GM18526 (cell line): Measurements from ENCODE around the gene ABCA9.

ENCODE experiments used
- POLR2A ChIP-seq: IDR thresholded peaks from 3 replicates; pipeline ENCODE4 v1.6.1; 2011; ENCODE audit not compliant: insufficient read length; ENCODE audit errors: extremely low read depth

Gene ABCA9

DNA sequence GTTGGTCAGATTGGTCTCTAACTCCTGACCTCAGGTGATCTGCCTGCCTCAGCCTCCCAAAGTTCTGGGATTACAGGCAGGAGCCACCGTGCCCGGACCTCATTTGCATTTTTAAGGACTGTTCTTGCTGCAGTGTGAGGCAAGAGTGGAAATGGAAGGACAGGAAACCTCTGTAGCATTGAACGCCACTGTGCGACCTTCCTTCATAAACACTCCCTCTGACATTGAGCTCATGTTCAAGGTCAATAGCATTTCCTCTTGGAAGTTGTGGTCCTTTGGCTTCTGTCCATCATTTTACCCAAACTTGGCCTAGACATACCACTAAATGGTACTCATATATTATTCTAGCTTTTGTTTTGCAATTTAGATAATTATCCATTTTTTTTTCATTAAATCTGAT is 72.8 kb downstream of the ABCA9 start:
- TF ChIP-seq POLR2A, result no peak

DNA sequence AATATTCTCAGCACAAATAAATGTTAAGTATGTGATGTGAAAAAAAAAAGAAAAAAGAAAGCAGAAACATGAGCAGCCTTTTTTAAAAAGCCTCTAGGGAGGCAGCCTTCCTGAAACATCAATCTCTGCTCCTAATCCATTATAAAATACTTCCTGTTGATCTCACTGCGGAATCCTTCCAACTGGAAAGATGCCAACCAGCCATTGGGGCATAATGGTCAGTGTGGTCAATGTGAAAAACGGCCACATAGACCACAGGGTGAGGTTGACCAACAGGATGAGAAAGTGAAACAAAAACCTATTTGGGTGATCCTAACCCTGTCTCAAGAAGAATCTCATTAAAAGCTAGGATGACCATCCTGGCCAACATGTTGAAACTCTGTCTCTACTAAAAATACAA is 79.4 kb downstream of the ABCA9 start:
- TF ChIP-seq POLR2A, result no peak

DNA sequence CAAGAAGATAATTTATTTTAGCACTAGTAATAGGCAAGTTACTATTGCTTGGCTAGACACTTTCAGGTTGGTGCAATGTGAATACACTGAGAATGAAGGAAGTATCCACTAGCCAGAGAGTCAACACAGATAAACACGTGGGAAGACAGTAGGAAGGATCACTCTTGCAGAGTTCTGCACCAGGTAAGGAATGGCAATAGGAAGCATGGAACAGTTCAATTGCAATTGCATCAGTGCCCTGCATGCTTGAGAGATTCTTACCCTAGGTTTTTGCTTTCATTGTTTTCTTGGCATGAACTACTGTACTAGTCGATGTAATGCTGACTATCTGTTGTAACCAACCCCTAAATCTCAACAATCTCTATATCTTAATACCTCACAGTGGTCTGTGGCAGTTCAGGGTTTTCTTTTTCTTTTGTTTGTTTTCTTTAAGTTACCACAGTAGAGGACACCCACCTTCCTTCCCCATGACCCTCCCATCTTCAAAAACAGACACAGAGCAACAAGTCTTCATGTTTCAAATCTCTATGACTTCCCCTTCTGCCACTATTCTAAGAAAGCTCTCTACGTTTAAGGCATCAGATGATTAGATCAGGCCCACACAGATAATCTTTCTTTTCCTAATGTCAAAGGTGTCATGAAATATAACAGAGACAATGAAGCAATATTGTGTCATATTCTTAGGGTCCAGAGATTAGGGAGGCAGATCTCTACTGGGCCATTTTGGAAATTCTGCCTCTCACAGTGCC is 87.5 kb downstream of the ABCA9 start:
- TF ChIP-seq POLR2A, result no peak

DNA sequence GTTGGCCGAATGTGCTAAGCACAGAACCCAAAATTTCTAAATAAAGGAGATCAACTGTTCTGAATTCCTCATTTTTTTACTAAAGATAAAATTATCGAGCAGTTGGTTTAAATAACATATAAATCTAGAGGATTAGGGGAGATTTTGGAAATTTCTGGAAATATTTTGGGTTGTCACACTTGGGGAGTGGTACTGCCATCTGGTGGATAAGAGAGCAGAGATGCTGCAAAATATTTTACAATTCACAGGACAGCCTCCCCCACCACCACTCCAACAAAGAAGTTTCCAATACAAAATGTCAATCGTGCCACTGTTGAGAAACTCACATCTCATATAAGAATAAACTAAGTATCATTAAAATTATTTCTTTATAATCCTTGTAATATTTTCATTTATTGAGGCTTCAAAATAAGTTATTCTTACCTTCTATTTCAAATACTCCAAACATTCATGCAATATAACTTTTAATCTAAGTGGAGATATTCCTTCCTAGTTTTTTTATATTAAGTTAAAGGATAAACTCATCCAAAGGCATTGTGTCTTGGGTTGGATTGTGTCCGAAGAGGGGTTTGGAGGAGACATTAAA is 88.5 kb downstream of the ABCA9 start:
- TF ChIP-seq POLR2A, result no peak

DNA sequence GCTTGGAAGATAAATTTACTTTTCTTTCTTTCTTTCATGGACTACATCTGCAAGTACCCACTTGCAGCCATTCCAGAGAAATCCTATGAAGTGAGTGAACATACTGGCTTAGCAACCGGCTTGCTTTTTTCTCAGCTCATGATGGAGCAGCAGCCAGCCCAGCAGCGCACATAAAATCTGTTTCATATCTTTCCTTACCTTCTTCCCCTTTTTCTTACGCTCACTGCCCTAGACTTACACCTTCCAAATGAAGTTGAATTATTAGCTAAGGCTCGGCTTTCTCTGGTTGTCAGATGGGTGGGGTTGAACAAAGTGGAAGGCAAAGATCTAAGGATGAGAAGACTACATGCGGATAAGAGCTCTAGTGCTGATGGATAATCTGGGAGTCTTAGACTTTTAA is 91.6 kb downstream of the ABCA9 start:
- TF ChIP-seq POLR2A, result no peak

DNA sequence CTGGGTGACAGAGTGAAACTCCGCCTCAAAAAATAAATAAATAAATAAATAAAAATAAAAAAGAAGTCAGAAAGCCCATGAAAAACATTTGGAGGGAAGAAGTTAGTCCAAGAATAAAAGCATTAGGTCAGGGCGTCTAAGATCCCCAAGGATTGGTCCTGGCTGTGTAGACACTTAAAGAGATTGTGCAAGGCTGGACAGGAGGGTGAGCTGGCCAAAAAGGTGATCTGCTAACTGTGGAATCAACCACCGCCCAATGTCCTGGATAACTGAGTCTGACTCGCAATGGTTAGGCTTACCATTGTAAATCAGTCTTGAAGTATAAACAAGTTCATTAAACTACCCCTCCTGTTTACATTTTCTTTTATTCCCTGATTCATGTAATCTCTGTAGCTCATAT is 96.8 kb downstream of the ABCA9 start:
- TF ChIP-seq POLR2A, result no peak

DNA sequence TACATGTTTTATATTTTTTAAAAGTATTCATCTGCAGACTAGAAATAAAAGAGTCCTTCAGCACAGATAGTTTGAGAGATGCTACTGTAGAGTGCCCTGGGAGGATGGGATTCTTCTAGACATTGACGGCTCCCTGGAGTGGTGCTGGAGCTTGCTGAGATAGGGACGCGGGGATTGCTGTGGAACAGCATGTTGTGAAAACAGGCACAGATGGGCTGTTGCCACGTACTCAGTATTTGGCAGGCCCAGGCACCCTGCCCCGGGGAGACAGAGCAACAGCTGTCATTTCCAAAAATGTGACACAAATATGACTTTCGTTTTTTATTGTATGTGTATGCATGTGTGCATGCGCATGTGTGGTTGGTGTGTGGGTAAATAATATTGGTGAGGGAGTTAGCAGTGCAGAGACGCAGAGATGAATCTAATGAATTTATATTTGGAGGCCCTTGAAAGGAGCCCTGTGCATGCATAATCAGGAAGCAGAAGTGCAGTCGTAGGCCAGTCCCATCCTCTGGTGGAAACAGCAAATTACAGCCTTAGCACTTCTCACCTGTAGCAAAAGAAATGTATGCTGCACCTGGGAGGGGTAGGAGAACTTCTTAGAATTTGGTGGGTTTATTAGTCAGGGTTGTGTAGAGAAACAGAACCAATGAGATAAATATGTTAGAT is 99.4 kb downstream of the ABCA9 start:
- no peak for TF ChIP-seq POLR2A

DNA sequence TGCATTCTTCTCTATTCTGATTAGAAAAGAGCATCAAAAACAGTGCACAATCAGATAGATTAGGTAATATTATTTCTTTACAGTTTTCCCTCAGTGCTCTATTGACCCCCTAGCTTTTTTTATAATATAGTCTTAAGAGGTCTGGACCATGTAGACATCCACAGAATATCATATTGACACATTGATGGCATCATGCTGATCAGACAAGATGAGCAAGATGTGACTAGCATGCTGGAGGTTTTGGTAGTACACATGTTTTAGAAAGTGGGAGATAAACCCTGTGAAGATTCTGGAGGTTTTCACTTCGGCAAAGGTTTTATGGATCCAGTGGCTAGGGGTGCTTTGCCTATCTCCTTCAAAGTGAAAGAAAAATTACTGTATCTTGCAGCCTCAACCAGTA is 102.8 kb downstream of the ABCA9 start:
- TF ChIP-seq POLR2A, result no peak

DNA sequence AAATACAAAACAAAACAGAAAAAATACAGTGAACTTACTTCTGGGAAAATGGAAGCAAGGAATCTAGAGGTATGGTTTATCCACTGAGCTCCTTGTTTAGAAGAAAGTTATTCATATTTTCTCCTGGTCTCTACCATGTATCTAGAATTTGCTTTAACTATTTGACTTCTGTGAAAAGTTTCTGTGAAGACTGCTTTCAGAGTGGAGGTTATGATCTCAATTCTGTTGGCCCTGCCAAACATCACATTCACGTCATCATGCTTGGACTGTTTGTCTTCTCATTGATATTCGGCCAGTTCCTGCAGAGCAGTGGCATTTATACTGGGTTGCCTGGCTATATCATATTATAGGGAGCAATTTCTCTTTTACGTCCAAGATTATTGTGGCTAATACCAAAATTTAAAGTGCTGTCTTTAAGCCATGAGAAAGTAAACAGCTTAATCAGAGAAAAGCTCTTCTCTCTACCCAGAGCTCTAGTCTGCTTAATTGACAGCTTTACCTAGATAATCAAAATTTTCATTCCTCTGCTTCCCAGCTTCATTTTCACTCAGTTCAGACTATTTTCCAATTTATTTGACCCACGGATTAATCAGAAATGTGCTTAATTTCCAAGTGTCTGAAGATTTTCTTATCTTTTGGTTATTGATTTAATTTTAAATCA is 105.4 kb downstream of the ABCA9 start, which contains the start of gene ABCA8:
Gene ABCA8, minus strand, starts transcription at position 212 of the 661 bp plus-strand sequence. CDS start 13,358 bp downstream, outside the sequence.
- no peak for TF ChIP-seq POLR2A

DNA sequence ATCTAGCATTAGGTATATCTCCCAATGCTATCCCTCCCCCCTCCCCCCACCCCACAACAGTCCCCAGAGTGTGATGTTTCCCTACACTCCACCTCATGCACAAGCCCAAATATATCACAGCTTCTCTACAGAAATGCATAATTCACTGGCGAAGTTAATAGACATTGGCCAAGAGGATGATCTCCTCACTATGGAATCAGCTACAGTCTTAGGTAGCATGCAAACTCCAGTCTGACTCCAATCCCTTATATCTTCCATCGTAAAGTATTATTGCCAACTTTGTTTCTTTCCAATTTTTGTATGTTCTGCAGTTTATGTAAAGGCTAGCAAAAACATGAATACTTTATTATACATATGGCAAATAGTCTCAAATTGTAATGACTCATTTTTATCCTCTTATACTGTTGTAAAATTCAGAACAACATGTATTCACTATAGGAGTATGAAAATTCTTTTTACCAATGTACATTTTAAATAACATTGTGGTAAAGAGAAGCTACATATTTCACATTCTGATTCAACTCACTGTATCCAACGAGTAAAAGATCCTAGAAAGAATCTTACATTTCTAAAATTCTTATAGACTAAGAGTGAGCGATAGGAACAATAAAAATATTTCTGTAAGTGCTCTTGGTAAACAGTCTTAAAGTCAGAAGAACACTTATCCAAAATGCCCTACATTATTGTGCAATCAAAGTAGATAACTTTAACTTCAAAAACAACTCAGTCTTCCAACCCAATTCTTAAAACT is 106.4 kb downstream of the ABCA9 start:
- TF ChIP-seq POLR2A, result no peak

DNA sequence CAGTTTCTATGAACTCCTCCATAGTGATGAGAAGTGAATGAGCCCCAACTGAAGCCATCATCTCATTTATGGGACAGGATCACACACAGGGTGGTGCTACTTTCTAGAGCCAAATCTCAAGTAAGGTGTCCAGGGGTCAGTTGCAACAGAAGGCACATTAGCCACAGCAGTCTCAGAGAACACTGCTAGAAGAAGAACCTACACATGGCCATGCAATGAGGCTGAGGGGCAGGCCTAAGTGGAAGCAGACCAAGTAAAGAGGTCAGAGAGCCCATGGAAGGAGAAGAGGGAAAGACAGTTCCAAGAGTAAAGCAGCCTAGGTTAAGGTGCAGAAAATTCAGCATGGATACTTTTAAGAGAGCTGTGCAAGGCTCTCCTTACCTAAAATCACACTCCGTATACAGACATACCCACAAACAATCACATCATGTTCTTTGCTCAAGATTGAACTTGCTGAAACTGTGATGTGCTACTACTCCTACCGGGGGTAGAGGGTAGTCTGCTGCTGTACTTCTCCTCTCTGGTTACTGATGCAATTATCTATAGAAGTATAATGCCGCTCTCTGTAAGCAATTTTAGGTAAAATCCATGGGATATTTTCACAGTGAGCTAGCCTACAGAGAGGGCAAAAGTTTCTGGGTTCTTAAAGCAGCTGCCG is 107.3 kb downstream of the ABCA9 start:
- TF ChIP-seq POLR2A, result no peak

DNA sequence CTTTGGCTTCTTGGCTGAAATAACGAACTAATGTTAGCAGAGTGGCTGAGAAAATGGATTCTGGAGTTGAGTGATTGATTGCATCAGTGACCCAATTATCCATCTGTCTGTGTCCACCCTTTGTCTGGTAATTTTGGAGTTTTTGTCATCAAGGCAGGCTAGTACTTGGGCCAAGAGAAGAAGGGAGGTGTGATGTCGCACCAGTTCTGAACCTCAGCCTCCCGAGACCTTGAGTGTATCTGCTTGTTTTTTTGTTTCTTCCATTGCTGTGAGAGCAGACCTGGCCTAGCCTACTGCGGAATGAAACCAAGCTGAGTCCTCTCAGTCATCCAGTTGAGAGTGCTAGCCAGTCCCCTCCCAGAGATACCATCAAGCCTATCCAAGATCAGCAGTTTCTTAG is 110.0 kb downstream of the ABCA9 start:
- TF ChIP-seq POLR2A, result no peak

DNA sequence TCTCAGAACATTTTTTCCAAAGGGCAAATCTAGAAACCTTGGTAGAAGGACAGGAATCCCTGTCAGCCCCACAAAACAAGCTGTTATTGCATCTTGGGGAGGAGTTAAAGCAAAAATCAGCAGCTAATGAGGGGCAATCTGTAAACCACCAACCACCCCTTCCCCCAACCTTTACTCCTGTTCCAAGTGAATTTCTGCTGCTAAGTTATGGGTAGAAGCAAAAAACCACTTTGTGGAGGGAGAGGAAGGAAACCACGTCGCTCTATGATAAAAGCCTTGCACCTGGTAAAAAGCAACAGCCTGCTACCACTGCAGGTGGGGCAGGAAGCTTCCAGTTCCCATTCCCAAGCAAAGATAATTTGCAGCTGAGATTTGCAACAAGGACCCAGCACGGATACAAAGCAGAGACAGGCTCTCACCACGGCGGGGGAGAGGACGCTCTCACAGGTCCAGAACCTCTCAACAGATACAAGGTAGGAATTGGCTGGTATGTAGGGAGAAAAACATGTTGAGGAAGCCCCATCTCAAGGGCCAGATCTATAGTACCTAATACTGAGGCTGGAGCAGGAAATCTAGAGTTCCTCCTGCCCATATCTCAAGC is 116.2 kb downstream of the ABCA9 start:
- TF ChIP-seq POLR2A, result no peak

DNA sequence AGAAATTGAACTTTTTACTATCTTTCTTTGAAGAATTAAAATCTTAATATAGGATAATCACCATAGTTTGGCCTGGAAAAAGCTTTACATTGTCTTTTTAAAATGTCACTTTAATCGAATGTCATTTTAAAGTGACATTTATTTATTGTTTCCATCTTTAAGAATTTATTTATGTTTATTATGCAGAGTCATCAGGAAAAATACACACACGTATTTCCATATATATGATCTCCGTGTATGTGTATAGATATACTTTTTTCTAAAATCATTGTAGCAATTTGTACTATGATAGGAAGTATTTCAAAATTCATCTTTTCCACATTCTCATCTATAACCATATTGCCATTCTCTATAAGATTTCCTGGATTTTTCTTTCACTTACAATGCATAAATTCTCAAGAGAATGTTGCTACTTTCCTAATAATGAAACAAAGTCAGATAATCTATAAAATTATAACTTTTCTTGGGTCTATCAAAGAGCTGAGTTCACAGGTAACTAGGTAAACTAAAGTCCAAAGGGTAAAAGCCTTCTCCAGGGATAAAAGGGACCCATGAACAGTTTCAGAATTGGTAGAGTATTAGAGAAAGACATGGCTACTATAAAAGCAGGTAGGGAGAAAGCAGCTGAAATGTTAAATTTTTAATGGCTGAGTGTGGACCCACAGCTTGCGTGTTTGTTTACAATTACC is 117.5 kb downstream of the ABCA9 start:
- TF ChIP-seq POLR2A, result no peak
